GM04504 (cell line): ENCODE data around the gene ZNF230.

ENCODE experiments used
- DNase-seq: peaks from one replicate; pipeline ENCODE4 v3.0.0-alpha.2; 2012; ENCODE audit warnings: low read depth

Gene ZNF230

DNA sequence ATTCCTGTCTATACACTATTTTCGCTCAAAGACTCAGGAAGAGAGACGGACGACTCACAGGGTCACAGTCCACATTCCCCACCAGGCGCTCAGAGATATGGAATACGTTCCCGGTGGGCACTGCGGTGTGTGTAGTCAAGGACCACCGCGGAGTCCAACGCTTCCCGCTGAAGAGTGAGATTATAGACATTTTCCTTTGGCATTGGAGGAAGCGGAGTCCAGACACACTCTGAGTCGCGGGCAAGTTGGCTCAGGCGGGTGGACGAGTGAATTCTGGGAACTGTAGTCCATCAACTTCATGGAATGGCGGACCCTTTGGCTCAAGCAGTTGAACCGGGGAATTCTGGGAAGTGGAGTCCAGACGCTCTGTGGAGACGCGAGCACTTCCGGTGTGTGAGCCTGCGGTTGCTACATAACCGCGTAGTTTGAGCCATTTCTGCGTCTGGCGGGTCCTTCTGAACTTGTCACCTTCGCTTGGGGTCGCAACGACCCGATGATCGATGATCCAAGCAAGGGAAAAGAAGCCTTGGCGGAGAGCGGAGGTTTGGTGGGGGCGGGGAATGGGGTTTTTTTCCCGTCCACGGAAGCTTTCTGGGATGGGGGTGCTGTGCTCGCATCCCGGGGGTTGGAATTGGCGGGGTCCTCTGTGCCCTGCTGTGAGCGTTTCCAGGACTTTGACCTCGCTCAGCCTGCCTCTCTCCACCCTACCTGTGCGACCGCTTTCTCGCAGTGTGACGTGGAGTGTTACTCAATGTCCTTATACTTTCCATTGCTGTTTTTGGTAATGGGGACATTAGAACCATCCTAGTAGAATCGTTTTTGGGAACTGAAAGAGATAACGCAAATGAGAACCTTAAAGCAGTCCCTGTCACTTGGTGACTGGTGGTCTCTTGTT, at the start of gene ZNF230:
Gene ZNF230 (plus strand): TSS at position 392 of the 895 bp plus-strand sequence. CDS start 4,122 bp downstream, outside the sequence.
- peak; percentile 89 for DNase-seq

DNA sequence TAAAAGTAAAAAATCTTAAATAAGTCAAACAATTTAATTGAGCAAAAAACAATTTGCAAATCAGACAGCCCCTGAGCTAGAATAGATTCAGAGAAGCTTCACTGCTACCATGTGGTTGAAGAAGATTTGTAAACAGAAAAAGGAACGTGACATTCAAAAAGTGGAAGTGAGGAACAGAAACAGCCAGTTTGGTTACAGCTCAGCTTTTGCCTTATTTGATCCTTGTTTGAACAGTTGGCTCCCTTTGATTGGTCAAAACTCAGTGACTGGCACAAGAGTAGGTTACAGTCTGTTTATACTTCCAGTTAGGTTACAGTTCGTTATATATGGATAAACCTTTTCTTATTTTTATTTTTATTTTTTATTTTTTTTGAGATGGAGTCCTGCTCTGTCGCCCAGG, 45.9 kb upstream of the ZNF230 start:
- DNase-seq: no peak

DNA sequence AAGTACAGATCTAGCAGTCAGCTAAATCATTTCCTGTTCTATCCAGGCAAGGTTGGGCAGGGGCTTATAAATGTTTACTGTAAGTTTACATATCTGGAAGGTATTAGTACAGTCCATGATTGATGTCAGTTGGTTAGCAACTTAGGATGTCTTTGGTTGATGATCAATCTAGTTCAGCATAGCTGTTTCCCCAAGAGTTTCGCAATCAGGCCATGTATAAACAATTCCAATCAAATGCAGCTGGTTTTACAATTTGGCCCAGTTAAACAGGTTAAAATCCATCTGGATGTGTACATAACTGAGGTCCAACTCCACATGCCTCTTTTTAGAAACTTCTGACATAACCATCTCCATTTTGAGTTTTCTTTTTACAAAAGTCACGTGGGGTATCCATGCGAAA, 44.9 kb upstream of the ZNF230 start:
- DNase-seq: peak; percentile 58

DNA sequence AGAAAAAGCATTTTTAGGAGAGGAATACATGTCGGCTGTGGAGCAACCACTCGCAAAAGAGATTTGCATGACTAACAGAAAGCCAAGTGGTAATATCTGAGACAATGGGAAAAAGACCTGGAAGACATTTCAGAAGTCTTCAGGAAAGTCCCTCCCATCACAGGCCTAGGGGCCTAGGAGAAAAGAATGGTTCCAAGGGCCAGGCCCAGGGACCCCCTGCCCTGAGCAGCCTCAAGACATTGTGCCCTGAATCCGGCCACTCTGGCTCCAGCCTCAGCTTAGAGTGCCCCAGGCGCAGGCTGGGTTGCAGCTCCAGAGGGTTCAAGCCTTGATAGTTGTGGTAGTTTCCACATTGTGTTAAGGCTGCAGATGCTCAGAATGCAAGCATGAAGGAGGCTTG, 42.3 kb upstream of the ZNF230 start:
- DNase-seq: no peak

DNA sequence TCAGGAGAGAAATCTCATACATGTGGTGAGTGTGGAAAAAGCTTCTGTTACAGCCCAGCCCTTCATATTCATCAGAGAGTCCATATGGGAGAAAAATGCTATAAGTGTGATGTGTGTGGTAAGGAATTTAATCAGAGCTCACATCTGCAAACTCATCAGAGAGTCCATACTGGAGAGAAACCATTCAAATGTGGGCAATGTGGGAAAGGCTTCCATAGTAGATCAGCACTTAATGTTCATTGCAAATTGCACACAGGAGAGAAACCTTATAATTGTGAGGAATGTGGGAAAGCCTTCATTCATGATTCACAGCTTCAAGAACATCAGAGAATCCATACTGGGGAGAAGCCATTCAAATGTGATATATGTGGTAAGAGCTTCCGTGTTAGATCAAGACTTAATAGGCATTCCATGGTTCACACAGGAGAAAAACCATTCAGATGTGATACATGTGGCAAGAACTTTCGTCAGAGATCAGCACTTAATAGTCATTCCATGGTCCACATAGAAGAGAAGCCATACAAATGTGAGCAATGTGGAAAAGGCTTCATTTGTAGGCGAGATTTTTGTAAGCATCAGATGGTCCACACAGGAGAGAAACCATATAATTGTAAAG, 36.6 kb upstream of the ZNF230 start:
- DNase-seq: no peak

DNA sequence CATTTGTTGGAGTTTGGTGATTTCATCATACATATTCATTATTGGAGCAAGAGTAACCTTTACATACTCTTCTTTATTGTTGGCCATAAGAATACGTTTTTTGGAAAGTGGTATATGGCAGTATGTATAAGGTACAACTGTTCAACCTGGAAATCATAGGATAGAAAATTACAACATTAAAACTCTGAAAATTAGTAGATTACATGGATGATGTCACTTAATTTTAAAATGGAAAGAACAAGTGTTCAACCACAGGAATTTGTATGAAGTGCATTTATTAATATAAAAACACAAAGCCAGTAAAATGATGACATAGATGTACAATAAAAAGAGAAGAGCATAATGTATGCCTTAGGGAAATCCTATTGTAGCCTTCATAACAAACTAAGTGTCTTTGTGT, 26.0 kb upstream of the ZNF230 start:
- no peak for DNase-seq

DNA sequence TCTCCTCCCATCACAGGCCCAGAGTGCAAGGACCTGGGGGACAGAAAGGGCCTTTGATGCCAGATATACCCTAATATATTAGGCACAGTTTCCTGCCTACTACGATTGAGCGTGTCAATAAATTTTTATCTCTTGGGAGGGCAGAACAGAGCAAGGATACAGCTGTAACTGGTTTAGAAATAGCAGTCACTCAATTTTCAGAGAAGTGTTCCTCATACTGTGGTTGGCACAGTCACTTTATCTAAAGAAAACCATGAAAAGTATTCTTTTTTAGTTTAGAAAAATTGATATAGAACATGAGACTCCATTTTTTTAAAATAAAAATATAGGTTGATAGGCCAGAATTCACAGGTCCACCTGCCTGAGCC, 19.2 kb upstream of the ZNF230 start:
- no peak for DNase-seq

DNA sequence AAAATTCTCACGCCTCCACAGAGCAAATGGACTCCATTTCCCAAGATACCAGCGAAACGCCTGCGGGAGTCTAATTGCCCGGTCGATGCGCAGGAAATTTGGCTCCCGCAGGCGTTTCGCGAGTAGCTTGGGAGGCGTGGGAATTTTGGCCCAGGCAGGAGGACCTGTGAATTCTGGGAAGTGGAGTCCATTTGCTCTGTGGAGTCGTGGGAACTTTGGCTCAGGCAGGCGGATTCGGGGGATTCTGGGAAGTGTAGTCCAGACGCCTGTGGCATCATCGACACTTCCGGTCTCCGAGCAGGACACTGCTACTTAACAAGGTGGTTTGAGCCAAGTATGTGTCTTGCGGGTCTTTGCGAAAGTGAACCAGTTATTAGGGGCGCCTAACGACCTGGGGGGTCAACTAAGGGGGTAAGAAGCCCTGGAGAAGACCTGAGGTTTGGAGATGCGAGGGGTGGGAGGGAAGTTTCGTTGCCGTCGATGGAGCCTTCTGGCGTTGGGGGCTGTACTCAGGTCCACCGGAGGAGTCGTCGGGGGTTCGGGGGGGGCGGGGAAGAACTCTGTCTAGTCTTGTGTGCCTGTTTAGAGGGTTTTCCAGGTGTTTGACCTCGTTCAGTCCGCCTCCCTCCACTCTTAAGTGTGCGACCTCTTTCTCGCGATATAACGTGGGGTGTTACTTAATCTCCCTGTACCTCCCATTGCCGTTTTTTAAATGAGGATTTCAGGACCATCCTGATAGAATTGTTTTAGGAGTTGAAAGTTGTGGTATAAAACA, 18.7 kb upstream of the ZNF230 start, which contains the start of gene ZNF155:
Gene ZNF155 (plus strand): TSS at position 277 of the 775 bp plus-strand sequence. CDS start 4,356 bp downstream, outside the sequence.
- peak; percentile 95 for DNase-seq

DNA sequence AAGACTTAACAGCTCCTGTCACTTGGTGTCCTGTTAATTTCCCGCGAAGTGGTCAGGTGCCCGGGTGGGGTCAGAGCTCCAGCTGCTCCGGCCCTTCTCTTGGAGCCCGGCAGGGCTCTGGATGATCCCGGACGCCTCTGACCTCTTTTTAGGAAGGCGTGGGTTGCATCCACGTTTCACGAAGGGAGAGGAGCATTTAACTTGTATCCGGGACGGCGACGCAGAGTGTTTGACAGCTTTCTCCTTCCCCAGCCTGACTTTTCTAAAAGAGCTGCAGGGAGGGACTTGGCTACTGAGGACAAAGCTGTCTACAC, 18.1 kb upstream of the ZNF230 start:
- DNase-seq: no peak

DNA sequence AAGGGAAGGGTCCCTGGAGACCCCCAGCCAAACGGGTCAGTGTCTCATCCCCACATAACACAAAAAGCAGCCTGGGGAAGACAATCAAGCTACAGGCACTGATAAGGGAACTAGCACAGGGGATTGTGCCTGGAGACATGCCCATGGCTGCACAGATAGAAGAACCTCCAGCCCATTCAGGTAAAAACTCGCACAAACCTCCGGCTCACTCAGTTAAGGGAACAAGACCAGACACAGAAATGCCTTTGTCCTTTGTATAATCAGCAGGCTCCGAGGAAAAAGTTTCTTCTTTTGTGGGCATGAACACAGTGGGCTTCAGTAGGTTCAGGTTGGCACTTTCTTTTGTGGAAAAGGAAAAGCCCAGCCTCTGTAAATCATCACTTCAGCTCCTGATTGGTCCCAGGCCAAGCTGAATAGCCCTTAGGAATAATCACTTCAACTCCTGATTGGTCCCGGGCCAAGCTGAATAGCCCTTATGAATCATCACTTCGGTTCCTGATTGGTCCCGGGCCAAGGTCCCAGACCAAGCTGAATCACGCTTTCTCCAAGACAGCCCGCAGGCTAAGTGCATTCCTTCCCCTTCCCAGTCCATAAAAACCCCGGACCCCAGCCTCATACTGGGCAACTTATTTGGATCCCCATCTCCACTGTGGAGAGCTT, 5.0 kb upstream of the ZNF230 start:
- no peak for DNase-seq

DNA sequence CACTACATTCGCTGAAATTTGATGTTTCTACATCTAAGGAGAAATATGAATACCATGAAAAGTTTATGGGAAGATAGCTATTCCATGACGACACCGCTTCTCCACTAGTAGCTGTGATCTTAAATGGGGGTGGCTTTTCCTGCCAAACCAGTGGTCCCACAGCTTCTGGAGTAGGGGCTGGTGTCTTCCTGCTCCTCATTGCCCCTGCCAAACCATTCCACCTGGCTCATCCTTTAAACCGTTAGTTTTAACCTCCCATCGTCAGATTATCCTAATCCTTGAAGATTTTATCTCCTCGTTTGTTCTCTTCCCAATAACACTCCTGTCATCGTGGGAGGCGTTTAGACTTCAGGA, 568 bp upstream of the ZNF230 start:
- no peak for DNase-seq

DNA sequence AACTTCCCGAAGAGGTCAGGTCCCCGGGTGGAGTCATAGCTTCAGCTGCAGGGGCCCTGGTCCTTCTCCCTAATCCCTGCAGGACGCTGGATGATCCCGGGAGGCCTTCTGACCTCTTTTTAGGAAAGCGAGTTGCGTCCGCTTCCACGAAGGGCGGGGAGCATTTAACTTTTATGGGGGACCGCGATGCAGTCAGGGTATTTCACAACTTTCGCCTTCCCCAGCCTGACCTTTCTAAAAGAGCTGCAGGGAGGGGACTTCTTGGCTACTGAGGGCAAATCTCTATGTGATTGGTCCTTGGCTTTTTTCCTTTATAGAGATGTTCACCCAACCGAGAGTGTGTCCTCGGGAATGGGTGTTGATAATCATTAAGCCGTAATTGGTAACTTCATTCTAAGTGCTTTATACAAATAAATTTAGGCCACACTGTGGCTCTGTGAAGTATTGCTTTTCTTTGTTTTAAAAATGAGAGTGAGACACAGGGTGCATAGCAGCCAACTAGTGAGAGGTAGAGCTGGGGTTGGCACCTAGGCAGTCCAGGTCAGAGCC, 778 bp downstream of the ZNF230 start:
- no peak for DNase-seq

DNA sequence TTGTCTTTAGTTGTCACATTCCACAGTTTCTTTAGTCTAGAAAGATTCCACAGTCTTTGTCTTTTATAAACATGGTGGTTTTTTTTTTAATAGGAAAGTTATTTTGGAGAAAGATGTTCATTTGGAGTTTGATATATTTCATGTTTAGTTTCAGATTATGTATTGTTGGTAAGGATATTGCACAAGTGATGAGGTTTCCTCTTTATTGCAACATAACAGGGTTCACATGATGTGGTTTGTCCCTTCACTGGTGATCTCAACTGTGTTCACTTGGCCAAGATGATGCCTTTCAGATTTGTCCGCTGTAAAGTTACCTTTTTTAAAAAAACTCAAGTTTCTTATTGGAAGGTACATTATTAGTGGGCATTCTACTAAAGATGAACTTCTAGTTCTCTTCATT, 3.2 kb downstream of the ZNF230 start:
- no peak for DNase-seq

DNA sequence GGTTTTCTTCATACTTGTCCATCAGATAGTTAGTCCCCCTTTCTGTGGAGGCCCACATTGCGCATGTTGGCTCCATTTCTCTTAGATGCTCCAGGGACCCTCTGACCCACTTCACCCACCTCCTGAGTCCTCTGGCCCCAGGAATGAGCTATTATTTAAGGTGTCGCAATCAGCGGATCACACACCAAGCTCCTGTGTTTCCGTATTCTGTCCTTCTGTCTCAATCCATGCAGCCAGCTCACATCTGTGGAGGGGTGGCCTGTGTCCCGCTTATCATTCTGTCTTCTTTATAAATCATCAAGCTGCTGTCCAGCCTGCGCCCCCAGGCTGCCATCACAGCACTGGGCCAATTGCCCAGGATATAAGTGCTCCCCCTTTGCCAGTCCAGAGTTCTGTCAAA, 4.7 kb downstream of the ZNF230 start:
- no peak for DNase-seq

DNA sequence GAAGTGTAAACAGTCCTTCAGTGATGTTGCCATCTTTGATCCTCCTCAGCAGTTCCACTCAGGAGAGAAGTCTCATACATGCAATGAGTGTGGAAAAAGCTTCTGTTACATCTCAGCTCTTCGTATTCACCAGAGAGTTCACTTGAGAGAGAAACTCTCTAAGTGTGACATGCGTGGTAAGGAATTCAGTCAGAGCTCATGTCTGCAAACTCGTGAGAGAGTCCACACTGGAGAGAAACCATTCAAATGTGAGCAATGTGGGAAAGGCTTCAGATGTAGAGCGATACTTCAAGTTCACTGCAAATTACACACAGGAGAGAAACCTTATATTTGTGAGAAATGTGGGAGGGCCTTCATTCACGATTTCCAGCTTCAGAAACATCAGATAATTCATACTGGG, 7.7 kb downstream of the ZNF230 start:
- no peak for DNase-seq

DNA sequence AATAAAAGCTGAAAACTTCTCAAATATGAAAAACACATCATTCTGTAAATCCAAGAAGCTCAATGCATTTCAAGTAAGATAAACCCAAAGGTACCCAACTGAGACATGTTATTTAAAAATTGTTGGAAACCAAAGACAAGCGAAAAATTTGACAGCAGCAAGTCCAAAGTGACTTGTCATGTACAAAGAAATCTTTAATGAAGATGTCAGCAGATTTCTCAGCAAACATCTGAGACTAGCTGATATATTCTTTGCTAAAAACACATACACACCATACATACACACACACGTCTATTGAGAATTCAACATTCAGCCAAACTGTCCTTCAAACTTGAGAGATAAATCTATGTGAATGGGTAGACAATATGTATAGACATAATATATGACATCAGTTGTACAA, 16.7 kb downstream of the ZNF230 start:
- no peak for DNase-seq

DNA sequence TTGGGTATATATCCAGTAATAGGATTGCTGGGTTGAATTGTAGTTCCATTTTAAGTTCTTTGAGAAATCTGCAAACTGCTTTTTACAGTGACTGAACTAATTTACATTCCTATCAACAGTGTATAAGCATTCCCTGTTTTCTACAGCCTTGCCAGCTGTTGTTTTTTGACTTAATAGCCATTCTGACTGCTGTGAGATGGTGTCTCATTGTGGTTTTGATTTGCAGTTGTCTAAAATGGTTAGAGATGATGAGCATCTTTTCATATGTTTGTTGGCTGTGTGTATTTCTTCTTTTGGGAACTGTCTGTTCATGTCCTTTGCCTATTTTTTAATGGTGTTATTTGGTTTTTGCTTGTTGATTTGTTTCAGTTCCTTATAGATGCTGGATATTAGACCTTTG, 18.5 kb downstream of the ZNF230 start:
- DNase-seq: no peak

DNA sequence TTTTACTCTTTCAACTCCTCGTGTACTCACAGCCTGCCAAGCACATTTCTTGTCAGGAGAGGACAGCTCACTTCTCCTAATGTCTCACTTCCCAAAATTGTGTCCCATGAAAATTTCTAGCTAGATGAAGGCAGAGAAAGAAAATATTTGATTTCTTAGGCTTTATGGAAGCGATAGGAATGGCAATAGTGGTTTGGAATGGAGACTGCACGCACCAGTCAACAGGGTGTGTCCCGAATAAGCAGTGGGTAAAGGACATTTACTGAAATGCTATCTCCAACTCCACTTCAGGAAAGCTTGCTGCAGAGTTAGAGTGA, 22.1 kb downstream of the ZNF230 start:
- DNase-seq: no peak

DNA sequence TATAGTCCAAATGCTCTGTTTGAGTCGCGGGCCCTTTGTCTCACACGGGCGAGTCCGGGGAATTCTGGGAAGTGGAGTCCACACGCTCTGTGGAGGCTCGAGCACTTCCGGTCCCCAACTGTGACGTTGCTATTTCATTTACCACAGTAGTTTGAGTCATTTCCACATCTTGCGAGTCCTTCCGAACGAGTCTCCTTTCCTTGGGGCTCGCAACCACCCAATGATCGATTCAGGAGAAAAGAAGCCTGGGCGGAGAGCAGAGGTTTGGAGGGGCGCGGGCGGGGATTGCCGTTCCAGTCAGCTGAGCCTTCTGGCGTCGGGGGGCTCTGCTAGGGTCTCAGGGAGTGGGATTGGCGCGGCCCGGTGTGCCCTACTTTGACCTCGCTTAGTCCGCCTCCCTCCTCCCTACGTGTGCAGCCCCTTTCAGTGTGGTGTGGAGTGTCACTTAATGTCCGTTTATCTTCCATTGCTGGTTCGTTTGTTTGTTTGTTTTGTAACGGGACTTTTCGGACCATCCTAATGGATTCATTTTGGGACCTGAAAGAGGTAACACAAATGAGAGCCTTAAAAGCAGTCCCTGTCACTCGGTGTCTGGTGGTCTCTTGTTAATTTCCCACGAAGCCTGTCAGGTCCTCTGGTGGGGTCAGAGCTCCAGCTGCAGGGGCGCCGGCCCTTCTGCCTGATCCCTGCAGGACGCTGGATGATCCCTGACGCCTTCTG, 22.6 kb downstream of the ZNF230 start, which contains the start of gene ZNF222:
Gene ZNF222 (plus strand): TSS at position 163 of the 720 bp plus-strand sequence. CDS start 58 bp downstream, at position 221.
- DNase-seq: peak; percentile 70

DNA sequence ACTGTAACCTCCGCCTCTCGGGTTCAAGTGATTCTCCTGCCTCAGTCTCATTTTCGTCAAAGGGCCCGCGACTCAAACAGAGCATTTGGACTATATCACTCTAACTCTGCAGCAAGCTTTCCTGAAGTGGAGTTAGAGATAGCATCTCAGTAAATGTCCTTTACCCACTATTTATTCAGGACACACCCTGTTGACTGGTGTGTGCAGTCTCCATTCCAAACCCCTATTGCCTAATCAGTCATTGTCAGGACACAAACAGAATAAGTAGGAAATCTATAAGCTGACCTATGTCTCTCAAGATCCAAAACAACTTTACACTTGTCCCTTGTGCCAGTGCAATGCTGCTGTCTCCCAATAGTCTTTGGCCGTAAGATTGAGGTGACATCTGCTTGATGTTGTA, 23.9 kb downstream of the ZNF230 start:
- no peak for DNase-seq

DNA sequence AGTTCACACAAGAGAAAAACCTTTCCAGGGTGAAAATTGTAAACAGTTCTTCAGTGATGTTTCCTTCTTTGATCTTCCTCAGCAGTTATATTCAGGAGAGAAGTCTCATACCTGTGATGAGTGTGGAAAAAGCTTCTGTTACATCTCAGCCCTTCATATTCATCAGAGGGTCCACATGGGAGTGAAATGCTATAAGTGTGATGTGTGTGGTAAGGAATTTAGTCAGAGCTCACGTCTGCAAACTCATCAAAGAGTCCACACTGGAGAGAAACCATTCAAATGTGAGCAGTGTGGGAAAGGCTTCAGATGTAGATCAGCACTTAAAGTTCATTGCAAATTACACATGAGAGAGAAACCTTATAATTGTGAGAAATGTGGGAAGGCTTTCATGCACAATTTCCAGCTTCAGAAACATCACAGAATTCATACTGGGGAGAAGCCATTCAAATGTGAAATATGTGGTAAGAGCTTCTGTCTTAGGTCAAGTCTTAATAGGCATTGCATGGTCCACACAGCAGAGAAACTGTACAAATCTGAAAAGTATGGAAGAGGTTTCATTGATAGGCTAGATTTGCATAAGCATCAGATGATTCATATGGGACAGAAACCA, 29.3 kb downstream of the ZNF230 start:
- no peak for DNase-seq
